ENCODE data around the gene NDE1.

GRCh38 chr16:15660203-15660601 is 10.2 kb downstream of the NDE1 start:
- TF ChIP-seq CTCF (IDR thresholded peaks at IDR 0.05; ENCODE audit: insufficient read depth, low read length, poor library complexity, severe bottlenecking) (no peak), EZH2phosphoT487 (conservative IDR thresholded peaks at IDR 0.05; ENCODE audit: low read length) (no peak)
